Gastrocnemius medialis (tissue), 4 donors: ENCODE measurements around the gene CCL16. TPM values are rescaled to one million over a fixed set of nuclear protein-coding genes. Genes with fewer than 3 reads are reported as not detected.
"Not testable (repeated sequence)": the region's sequence is repeated elsewhere in the genome, so short reads cannot be mapped to it uniquely, and the experiment has no call there.

ENCODE experiments used
- ATAC-seq, 2 donors: fragments of 150-250 bp; one replicate each; pipeline ENCODE4 v1.9.1; 2016
- DNase-seq, 2 donors: peaks; one replicate each; pipeline ENCODE4 v3.0.0-alpha.2; 2019
- H3K27ac ChIP-seq, 4 donors: fragments of 200-600 bp; sonication (generic); 1 replicate in 1 of 4; 2 replicates in 3 of 4; pipeline ENCODE4 v1.5.1; 2016 to 2018; ENCODE audit warnings: mild to moderate bottlenecking in 2 of 4, moderate library complexity in 1 of 4
- H3K27me3 ChIP-seq, 3 donors: fragments of 200-600 bp; sonication (generic) in 2 of 3; 1 replicate in 1 of 3; 2 replicates in 2 of 3; pipeline versions ENCODE4 v1.5.1 to v1.6.0; 2016 to 2019; ENCODE audit warnings: mild to moderate bottlenecking in 1 of 3, moderate library complexity in 1 of 3
- H3K36me3 ChIP-seq, 2 donors: fragments of 200-600 bp; sonication (generic) in 1 of 2; one replicate each; pipeline ENCODE4 v1.5.1; 2017 to 2018
- H3K4me1 ChIP-seq, 2 donors: fragments of 200-600 bp; sonication (generic) in 1 of 2; one replicate each; pipeline ENCODE4 v1.5.1; 2016 to 2017; ENCODE audit warnings: mild to moderate bottlenecking in 2 of 2
- H3K4me3 ChIP-seq, 4 donors: fragments of 200-600 bp; sonication (generic) in 3 of 4; 1 replicate in 1 of 4; 2 replicates in 3 of 4; pipeline ENCODE4 v1.5.1; 2016 to 2019; ENCODE audit warnings: mild to moderate bottlenecking in 2 of 4
- H3K9me3 ChIP-seq, 3 donors: fragments of 200-600 bp; sonication (generic) in 2 of 3; 1 replicate in 1 of 3; 2 replicates in 2 of 3; pipeline ENCODE4 v1.5.1; 2016 to 2019
- CTCF ChIP-seq, 5 experiments: fragments of 450-650 bp in 3 of 5; fragments of 200-600 bp in 2 of 5; sonication (generic) in 2 of 5; IDR thresholded peaks in 4 of 5; conservative IDR thresholded peaks in 1 of 5; 1 replicate in 4 of 5; 2 replicates in 1 of 5; pipeline ENCODE4 v1.5.1; 2016 to 2019; ENCODE audit warnings: antibody characterized with exemption in 5 of 5, mild to moderate bottlenecking in 3 of 5, moderate library complexity in 3 of 5
- POLR2A ChIP-seq, 2 donors: fragments of 450-650 bp; IDR thresholded peaks; one replicate each; pipeline ENCODE4 v1.6.1; 2017; ENCODE audit warnings: antibody characterized with exemption in 2 of 2, mild to moderate bottlenecking in 2 of 2, moderate library complexity in 2 of 2
- in situ Hi-C, 4 donors: fragments of 200-750 bp; cut with MboI; loops; one replicate each; pipeline versions ENCODE4 v1.15.0 to v1.8.0; 2017; ENCODE audit warnings: low sequenced_read_pairs in 4 of 4
- intact Hi-C: fragments of 100-400 bp; cut with DNase I; formaldehyde crosslinking; loops from one replicate; pipeline ENCODE4 v1.15.1; 2023; ENCODE audit warnings: low total_unique reads
- total RNA-seq, 4 donors: library from RNA; depleted of rRNA; stranded (reverse); fragments of >200 nt; gene quantifications; one replicate each; pipeline versions ENCODE4 v1.1.0 to v1.2.3, GENCODE V29; 2016

CCL16 gene
- total RNA-seq, 4 donors from 2014 or later, result 0.33 TPM; not detected in 3

DNA sequence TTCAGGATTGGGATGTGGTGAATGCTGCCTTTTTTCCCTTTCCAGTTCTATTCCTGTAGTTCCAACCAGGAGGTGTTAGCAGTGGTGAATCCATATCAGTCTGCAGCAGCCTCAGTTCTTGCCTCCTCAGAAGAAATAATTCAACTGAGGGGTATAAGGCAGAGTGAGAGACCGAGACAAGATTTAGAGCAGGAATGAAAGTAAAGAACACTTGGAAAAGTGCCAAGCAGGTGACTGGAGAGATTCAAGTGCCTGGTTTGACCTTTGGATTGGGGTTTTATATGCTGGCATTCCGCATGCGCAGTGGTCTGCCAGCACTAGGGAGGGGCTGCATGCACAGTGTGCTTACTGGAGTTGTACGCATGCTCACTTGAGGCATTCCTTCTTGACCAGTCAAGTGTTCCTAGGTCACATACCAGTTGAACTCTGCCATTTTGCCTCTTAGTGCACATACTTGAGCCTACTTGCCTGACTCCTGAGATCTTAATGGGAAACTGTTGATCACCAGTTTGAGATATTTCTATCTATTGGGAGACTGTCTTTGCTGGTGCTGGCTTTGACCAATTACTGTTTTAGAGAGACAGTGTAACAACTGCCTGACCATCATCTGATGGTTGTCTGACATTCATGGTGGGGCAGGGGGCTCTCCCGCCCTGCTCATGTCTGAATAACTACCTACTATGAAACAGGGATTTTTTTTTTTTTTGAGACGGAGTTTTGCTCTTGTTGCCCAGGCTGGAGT lies 20.7 kb upstream of the CCL16 start:
- DNase-seq (no peak), ATAC-seq (no peak)
- H3K27ac ChIP-seq, result no peak overlapping the region
- no peaks in the 10 kb centered on the region for H3K27me3 ChIP-seq
- no peak overlapping the region for H3K4me3 ChIP-seq
- in situ Hi-C loops, result no loop called here
- TF ChIP-seq POLR2A (IDR thresholded peaks at IDR 0.05), result no peak
- no peaks in the 10 kb centered on the region for H3K9me3 ChIP-seq
- intact Hi-C loops, result no loop called here
- H3K36me3 ChIP-seq, result no peaks in the 10 kb centered on the region
- no peaks in the 10 kb centered on the region for H3K4me1 ChIP-seq

DNA sequence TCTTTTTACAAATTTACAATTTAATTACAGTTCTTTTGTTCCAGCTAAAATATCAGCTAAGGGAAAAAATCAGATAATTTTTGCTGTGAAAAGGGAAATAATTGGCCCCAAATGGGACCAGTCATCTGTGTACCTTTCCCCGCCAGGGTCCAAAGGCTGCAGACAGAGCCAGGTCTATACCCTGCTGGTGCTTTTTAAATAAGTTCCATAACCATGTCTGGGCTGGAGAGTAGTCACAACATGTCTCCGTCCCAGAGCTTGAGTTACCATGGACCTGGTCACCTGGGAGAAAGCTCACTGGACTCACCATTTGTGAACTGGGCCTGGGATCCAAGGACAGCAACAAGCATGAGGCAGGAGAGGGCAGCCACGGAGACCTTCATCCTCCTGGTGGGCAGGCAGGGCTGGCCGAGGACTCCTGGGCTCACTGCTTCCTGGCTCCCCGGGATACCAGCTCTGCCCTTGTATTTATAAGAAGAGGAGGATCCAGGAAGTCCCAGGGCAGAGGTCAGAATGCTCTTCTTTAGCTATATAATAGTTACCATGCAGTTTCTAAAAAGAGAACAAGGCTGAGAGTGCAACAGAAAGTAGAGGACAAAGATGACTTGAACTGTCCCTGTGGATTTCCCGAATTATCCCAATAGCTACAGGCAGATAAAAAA lies 19.9 kb upstream of the CCL16 start, which contains the start of gene CCL15:
Gene CCL15 (minus strand): TSS at position 444 of the 662 bp plus-strand sequence. CDS start 61 bp downstream, at position 383.
- in situ Hi-C loops, result no loop called here
- TF ChIP-seq POLR2A (IDR thresholded peaks at IDR 0.05) (no peak), CTCF (IDR thresholded peaks at IDR 0.05 in 4 of 5, conservative IDR thresholded peaks at IDR 0.05 in 1 of 5) (no peak)
- Histone ChIP-seq H3K27me3 (no peaks in the 10 kb centered on the region), H3K27ac (no peak within 1 kb of the TSS), H3K4me1 (no peaks in the 10 kb centered on the region), H3K36me3 (no peaks in the 10 kb centered on the region), H3K9me3 (no peaks in the 10 kb centered on the region), H3K4me3 (no peak within 1 kb of the TSS)
- ATAC-seq, result no peak
- no peak for DNase-seq
- intact Hi-C loops, result no loop called here

DNA sequence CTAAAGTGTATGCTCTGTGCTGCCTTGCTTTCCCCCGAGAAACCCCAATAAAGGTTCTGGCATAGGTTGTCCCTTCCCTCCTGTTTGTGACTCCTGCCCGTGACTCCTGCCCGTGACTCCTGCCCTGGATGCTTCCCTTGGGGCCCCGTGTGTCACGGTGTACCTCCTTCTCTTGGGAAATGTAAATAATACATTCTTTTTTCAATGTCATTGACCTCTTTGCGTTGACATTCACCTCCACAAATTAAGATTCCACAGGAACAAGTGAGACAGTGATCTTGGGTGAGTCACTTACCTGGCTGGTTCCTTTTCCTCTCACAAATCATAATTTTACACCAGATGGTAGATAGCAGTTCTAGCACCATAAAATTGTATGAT lies 19.4 kb upstream of the CCL16 start:
- intact Hi-C loops, result no loop called here

GRCh38 chr17:35998756-35999155 lies 17.5 kb upstream of the CCL16 start:
- H3K27ac ChIP-seq, result no peak overlapping the region
- H3K9me3 ChIP-seq, result no peaks in the 10 kb centered on the region
- H3K4me1 ChIP-seq, result no peaks in the 10 kb centered on the region
- no peaks in the 10 kb centered on the region for H3K36me3 ChIP-seq
- intact Hi-C loops, result no loop called here
- ATAC-seq (no peak), DNase-seq (no peak)
- TF ChIP-seq CTCF (IDR thresholded peaks at IDR 0.05 in 4 of 5, conservative IDR thresholded peaks at IDR 0.05 in 1 of 5), result no peak
- no peak for TF ChIP-seq POLR2A (IDR thresholded peaks at IDR 0.05)
- no peaks in the 10 kb centered on the region for H3K27me3 ChIP-seq
- in situ Hi-C loops, result loop anchor here in 1 of 4 donors (25.0 kb wide), 1 partner anchor 139 kb away; no protein-coding TSS in a partner anchor
- H3K4me3 ChIP-seq, result no peak overlapping the region

More for the DNA sequence above, 19.4 kb upstream of the CCL16 start:
- no peak for ATAC-seq
- Histone ChIP-seq H3K27ac (no peak overlapping the region), H3K9me3 (no peaks in the 10 kb centered on the region), H3K36me3 (no peaks in the 10 kb centered on the region), H3K4me1 (no peaks in the 10 kb centered on the region), H3K4me3 (no peak overlapping the region), H3K27me3 (no peaks in the 10 kb centered on the region)
- in situ Hi-C loops, result no loop called here
- DNase-seq, result no peak
- no peak for TF ChIP-seq POLR2A (IDR thresholded peaks at IDR 0.05)
- no peak for TF ChIP-seq CTCF (IDR thresholded peaks at IDR 0.05 in 4 of 5, conservative IDR thresholded peaks at IDR 0.05 in 1 of 5)

DNA sequence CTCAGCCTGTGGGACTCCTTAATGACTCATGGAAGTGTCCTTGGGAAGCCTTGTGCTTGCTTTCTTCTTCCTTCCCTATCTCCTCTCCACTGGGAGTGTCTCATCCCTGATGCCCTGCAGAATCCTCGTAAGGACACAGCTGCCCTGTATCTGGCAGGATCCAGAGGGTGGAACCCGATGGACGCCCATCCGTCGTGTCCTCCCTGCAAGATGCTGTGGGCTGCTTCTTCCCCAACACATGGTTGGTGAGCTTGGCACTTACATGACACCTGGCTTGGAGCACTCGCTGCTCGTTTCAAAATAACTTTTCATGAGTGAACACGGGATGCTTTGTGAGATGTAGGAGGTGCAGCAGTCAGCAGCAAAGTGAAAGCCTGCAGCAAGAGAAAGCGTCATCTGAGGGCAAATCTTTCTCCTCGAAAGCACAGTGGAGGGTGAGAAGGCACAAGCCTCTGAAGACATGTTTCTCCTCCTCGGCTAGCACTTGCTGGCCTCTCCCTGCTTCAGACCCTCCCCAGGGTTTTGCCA lies 16.8 kb upstream of the CCL16 start:
- Histone ChIP-seq H3K27me3 (no peaks in the 10 kb centered on the region), H3K4me3 (no peak overlapping the region), H3K4me1 (no peaks in the 10 kb centered on the region), H3K36me3 (no peaks in the 10 kb centered on the region), H3K9me3 (no peaks in the 10 kb centered on the region), H3K27ac (no peak overlapping the region)
- TF ChIP-seq CTCF (IDR thresholded peaks at IDR 0.05 in 4 of 5, conservative IDR thresholded peaks at IDR 0.05 in 1 of 5) (no peak), POLR2A (IDR thresholded peaks at IDR 0.05) (no peak)
- intact Hi-C loops (no loop called here), in situ Hi-C loops (loop anchor here in 1 of 4 donors (25.0 kb wide), 1 partner anchor 139 kb away; no protein-coding TSS in a partner anchor)
- ATAC-seq (no peak), DNase-seq (no peak)

DNA sequence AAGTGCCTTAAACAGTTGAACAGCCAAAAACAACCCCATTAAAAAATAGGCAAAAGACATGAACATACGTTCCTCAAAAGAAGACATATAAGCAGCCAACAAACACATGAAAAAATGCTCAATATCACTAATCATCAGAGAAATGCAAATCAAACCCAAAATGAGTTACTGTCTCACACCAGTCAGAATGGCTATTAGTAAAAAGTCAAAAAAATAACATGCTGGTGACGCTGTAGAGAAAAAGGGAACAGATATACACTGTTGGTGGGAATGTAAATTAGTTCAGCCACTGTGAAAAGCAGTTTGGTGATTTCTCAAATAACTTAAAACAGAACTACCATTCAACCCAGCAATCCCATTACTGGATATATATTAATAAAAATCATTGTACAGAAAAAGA lies 14.0 kb upstream of the CCL16 start:
- intact Hi-C loops, H3K27me3 ChIP-seq: not testable (repeated sequence)
- in situ Hi-C loops, result loop anchor here in 1 of 4 donors (25.0 kb wide), 1 partner anchor 142 kb away; no protein-coding TSS in a partner anchor

More for the DNA sequence above, 14.0 kb upstream of the CCL16 start:
- H3K9me3 ChIP-seq, H3K27ac ChIP-seq, DNase-seq, H3K4me3 ChIP-seq, H3K4me1 ChIP-seq, H3K36me3 ChIP-seq, ATAC-seq: not testable (repeated sequence)
